NCI-H82 (cell line): ENCODE results near the gene GBX2.

Experiments
- DNase-seq: peaks from one replicate; lab custom pipeline; 2025; lab: John Stamatoyannopoulos, UW

The GBX2 gene

GRCh38 chr2:236168110-236169080, at the start of gene GBX2:
Gene GBX2 (minus strand): TSS chr2:236168386. CDS start chr2:236167971, 415 bp downstream.
- DNase-seq: peak; percentile 92

DNA sequence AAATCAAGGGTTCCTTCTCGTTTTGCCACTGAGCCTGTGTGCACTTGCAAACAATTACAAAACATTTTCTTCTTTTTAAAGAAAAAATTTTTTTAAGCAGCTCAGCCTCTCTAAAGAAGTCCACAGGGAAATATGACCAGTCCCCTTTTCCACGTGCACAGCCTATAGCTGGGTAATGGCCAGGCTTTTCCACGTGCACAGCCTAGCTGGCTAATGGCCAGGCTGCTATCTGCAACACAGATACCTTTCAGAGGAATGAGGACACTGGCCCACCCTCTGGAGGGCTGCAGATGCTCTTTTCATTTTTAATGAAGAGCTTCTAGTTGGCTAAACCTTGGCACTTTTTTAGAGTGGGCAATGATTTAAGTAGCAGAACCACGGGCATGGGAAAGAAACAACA, 49.7 kb upstream of the GBX2 start:
- no peak for DNase-seq

GRCh38 chr2:236216711-236217110, 48.5 kb upstream of the GBX2 start:
- no peak for DNase-seq

- DNase-seq: no peak
Observed at GRCh38 chr2:236215761-236216333, 47.7 kb upstream of the GBX2 start.

GRCh38 chr2:236215196-236215595, 47.0 kb upstream of the GBX2 start:
- no peak for DNase-seq

DNA sequence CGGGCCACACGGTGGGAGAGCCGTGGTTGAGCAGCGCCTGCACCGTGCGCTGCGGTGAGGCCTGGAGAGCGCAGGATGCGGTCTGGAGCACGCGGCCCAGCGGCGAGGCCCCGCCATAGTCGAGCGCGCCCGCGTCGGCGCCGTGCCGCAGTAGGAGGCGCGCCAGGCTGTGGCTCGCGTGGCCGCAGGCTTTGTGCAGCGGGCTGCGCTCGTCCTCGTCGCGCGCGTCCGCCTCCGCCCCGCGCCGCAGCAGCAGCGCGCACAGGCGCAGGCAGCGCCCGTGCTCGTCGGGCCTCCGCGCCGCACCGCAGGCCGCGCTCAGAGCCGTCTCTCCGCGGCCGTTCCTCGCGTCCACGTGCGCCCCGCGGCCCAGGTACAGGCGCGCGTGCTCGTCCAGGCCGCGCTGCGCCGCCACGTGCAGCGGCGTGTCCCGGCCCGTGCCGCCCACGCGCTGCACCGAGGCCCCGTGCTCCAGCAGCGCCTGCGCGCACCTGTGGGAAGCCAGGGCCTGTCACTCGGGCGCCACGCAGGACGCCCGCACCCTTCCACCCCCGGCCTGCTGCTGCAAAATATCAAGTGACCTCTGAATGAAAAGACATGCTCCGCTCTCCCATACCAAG, 46.3 kb upstream of the GBX2 start:
- no peak for DNase-seq

DNA sequence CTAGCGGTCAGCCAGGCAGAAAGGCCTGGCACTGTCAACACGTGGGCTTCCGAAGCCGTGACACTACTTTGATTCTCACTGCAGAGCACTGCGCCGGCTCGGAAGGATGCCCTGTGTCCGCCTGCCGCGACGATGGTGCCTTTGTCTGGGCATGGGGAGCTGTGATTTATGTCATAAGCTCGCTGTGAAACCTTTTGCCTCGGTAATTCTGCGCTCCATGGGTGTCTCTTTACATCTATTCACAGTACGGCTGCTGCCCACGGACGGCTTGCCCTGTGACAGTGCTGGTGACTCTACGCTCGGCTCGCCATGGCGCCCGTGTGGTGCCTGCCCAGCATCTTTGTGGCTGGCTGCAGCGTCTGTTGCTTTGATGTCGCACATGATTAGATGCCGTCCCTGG, 43.1 kb upstream of the GBX2 start:
- no peak for DNase-seq

DNA sequence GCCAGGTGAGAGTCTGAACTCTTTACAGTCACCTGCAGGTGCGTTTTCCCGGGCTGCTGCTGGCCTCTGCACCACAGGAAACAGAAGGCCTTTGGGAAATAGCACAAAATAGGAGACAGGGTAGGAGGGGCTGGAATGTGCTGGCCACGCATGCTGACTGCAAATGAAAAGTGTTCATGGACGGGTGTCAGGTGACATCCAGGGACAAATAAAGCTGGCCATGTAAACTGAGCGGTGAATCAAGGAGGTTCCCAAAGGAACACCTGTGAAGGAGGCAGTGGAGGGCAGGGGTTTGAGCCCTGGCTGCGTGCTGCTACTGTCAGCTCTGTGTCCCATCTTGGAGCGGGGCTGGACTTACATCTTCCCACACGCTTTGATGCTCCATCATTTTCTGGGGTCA, 42.4 kb upstream of the GBX2 start:
- DNase-seq: no peak

DNA sequence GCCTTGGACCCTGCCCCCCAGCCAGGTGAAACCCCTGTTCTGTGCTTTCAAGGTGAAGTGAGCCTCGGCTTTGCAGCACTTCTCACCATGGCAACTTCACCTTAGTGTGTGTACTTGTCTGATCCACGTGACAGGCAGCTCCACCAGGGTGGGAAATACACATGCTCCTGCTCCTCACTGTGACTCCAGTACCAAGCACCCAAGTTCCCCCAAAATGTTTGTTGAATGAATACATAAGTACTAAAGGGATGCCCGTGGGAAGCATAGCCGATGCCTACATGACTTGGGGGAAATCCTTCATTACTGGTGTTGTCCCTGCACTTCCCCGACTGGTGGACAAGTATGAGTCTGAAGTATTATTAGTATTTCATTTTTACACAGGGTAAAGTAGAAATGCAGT, 41.8 kb upstream of the GBX2 start:
- DNase-seq: no peak

- DNase-seq: no peak
Observed at GRCh38 chr2:236209535-236209934, 41.3 kb upstream of the GBX2 start.

- DNase-seq: no peak
Observed at GRCh38 chr2:236208019-236208926, 40.1 kb upstream of the GBX2 start.

- no peak for DNase-seq
Observed at GRCh38 chr2:236207472-236207871, 39.3 kb upstream of the GBX2 start.

DNA sequence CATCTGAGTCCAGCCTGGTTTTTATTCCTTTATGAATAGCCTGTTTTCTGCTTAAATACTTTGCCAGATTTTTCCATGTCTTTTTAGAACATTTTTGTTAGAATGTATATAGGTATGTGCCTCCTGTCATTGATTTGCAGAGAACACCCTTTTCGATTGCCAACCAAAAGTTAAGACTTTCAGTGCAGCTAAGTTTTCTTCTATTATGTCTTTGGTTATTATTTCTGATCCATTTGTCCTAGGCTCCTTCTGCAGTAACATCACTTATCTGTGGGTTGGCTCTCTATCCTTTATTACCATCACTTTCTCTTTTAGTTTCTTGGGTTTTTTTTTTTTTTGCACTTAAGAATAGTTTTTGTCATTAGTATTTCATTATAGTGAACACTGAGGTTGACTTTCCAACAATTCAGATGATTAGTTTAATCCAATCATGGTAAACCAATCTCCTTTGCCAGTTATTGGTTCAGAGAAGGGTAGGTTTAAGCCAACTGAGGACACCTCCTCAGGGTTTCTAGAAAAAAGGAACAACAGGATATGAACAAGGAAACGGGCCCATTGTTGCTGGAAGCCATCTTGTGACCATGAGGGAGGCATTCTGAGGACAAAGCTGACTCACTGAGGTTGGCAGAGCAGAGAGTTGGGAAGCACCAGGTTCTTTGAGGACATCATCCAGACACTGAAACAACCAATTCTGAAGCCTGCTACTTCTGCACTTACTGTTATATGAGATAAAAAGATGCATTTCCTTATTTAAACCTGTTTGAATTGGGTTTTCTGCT, 37.9 kb upstream of the GBX2 start:
- no peak for DNase-seq

DNA sequence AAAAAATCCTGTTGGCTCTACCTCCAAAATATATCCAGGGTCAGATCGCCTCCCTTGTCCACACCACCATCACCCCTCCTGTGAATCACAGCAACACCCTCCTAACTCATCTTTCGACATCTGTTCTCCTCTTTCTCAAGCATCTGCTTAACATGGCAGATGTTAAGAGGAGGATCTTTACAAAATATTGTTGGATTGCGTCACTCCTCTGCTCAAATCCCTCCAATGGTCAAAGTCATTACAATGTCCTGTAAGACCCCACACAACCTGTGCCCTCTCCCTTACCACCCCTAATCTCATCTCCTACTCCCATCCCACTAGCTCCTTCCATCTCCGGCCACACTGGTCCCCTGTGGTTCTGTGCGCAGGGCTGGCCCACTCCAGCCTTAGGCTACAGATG, 36.8 kb upstream of the GBX2 start:
- no peak for DNase-seq

GRCh38 chr2:236200378-236200777, 32.2 kb upstream of the GBX2 start:
- no peak for DNase-seq

DNA sequence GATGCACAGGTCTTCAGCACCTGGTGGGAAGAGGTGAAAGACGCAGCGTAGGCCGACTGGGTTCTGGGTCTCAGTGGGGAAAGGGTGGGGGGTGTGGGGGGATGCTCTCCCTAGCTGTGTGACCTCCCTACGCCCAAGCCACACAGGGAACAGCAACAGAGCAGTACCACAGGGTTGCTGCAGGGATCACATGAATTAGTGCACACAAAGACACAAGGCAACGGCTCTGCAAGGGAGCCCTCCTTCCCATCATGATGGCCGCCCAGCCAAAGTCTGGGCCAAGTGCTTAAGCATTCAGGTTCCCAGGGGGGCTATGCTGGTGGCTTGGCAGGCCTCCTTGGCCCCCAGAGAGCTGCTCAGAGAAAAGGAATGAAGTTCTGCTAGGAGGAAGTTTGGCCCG, 28.2 kb upstream of the GBX2 start:
- DNase-seq: no peak

DNA sequence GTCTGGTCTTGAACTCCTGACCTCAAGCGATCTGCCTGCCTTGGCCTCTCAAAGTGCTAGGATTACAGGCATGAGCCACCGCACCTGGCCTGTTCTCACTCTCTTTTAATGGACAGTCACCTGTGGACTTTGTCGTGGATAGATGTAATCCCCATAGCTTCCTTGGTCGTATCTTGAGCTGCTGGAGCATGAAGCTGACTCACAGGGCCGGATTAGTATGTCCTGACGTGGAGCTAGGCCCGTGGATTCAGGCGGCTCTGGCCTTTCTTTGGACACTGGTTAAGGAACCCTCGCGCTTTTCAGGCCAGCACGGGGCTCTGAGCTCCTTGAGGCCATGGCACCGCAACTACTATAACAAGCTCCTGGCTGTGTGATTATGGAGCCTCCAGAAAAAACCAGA, 27.5 kb upstream of the GBX2 start:
- DNase-seq: no peak

DNA sequence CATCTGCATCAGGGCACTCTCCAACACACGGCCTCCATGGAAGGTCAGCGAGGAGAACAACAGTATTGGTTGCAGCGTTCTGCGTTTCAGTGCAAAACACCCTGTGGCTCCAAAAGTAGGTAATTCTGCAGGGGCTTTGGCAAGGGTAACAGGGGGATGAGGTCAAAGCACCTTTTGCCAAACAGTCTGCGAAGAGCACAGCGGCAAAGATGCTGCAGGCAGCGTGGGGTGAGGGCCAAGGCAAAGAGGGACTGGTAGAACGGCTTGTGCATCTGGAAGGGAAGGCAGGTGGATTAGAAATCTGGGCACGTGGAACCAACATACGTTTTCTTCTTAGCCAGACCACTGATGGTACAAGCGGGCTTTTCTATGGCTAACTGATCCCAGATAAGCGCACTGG, 26.6 kb upstream of the GBX2 start:
- no peak for DNase-seq

DNA sequence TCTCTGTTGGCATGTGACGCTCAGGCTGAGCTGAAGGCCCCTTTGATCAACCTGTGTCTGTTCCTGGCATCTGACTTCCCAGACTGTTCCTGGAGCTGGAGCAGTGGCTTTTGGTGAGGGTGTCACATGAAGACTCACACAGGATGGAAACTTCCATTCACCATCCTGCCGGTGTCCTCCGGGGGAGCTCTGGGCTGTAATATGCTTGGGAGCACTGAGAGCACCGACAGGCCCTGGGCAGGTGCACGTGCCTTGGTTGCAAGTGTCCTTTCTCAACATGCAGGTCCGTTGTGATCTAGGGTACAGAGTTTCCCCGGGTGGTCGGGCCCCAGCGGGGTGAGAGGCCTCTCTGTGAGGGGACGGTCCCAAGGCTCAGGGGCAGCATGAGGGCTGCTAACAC, 24.8 kb upstream of the GBX2 start:
- no peak for DNase-seq

- no peak for DNase-seq
Observed at GRCh38 chr2:236190674-236191073, 22.5 kb upstream of the GBX2 start.

DNA sequence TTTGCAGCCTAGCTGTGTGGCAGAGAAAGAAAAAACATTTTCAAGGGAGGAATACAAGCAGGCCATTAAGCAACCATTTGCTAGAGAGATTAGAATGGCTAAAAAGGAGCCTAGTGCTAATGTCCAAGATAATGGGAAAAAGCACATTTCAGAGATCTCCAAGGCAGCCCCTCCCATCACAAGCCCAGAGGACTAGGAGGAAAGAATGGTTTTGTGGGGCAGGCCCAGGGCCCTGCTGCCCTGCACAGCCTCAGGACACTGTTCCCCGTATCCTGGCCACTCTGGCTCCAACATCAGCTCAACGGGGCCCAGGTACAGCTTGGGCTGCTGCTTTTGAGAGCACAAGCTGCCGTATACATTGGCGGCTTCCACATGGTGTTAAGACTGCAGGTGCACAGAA, 16.5 kb upstream of the GBX2 start:
- DNase-seq: no peak
